HG03457 (cell line): Measurements from ENCODE around the gene SULT1C4.
A peak's percentile ranks its signal among the peaks of the same experiment; 100 is the strongest.

Source experiments
- ATAC-seq: cut with Tn5 transposase; IDR thresholded peaks from one replicate; pipeline ENCODE4 v1.9.1; 2021; ENCODE audit warnings: moderate number of reproducible peaks; ENCODE audit not compliant: unreplicated experiment

The SULT1C4 gene

GRCh38 chr2:108369153-108369552 is 8.6 kb upstream of the SULT1C4 start:
- no peak for ATAC-seq

DNA sequence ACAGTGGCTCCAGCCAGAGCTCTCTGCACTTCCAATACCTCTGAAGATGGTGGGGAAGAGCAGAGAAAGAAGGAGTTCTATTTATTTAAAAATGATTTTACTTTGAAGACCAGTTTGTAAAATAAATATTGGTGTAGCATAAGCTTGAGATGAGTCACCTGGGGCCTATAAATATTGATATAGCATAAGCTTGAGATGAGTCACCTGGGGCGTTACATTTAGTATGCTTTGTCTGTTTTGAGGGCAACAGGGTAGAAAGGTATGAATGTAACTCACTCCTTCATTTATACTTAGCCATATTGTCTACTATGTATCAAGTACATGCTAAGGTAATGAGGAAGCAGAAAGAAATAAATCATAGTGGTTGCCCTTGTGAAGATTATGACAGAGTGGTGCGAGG is 7.7 kb upstream of the SULT1C4 start:
- ATAC-seq = no peak

DNA sequence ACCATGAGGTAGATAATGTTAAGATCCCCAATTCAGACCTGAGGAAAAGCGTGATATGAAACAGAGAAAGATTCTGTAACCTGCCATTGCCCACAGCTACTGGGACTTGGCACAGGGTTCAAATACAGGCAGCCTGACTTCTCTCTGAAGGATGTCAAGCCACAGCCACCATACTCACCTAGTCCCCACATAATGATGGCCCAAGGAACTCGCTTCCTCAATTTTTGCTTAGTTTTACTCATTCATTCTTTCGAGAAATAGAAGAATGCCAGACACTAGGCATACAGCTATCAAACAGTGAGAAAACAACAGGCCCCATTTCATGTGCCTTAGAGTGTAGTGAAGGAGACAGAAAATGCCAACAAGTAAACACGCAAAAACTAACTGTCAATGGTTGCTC is 980 bp upstream of the SULT1C4 start:
- no peak for ATAC-seq

- ATAC-seq = no peak
These were observed 353 bp upstream of the SULT1C4 start for GRCh38 chr2:108377401-108377800.

DNA sequence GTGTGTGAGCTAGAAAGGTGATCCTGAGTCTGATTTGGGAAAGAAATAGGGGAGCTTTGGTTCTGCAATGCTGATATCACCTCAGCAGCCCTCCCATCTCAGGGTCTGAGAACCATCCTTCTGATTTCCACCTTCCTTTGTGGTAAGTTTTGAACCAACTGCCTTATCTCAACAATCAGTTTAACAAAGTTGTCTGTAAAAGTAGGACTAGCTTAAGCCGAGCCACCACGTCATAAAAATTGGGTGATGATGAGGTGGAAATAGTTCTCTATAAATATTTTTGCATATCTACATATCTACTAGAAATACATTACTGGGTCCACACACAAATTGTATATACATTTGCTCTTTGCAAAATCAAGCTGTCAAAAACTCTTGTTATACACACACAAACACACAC is 1.1 kb downstream of the SULT1C4 start:
- ATAC-seq = no peak

DNA sequence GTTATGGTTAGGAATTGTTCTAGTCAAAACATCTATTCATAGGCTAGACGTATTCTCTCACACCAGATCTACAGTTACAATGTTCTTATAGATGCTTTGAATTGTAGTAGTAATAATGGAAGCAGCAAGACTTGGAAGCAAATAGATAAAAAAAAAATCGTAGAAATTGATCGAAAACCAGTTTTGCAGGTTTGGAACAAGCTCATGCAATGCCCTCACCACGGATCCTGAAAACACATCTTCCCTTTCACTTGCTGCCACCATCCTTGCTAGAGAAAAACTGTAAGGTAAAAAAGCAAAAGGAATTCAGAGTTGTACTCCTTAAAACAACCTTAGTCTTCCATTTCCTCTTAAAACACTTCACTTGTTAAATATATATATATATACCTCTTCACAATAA is 4.4 kb downstream of the SULT1C4 start:
- ATAC-seq = no peak

DNA sequence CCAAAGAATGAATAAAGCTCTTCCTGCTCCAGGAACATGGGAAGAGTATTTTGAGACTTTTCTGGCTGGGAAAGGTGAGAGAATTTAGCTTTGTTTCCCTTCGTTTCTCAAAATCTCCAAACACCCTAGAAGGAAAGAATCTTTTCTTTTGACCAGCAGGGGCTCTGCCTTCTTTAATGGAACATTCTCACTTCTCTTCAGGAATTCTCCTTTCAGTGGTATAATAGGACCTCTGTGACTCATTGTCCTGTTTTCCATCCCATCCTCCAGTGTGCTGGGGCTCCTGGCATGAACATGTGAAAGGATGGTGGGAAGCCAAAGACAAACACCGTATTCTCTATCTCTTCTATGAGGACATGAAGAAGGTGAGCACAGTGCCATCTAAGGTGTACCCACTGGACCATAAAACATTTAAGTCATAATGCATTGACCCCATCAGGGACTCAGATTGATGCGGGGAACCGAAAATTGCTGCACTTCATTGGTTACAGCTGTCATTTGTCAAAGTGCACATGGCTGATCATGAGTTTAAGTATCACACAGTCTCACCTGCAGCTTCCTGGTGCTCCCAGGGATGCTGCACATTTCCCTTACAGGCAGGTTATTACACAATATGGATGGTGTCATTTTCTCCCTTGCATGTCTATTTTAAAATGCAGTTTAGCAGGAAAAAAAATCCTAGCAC is 5.5 kb downstream of the SULT1C4 start:
- ATAC-seq = no peak

GRCh38 chr2:108384662-108385393 is 7.1 kb downstream of the SULT1C4 start:
- ATAC-seq = no peak

DNA sequence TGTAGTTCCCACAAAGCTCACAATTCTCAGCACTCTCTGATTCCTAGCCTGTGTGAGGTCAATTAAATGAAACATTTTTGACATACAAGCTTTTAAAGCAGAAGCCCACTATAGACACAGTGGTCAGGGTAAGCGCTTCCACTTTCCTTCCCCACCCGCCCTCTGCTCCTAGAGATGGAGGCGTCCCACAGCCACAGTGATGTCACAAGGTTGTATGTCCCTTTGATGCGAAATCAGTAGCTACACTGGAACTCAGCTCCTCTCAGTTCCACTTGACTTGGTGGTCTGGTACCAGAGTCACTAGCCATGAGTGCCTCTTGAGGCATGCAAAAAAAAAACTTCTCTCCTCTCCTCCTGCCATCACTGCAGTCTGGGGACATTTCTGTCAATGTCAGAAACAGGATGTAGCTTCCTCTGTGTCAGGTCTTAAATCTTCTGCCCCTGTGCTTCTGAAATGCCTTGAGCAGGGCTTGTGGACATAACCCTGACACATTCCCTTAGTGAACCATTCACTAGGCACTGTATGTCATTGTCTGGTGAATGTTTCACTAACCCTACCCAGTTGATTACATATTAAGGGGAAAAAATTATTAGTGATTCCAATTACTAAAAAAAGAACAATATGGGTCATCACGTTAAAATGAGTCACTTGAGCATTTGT is 7.8 kb downstream of the SULT1C4 start:
- ATAC-seq = peak; percentile 92

DNA sequence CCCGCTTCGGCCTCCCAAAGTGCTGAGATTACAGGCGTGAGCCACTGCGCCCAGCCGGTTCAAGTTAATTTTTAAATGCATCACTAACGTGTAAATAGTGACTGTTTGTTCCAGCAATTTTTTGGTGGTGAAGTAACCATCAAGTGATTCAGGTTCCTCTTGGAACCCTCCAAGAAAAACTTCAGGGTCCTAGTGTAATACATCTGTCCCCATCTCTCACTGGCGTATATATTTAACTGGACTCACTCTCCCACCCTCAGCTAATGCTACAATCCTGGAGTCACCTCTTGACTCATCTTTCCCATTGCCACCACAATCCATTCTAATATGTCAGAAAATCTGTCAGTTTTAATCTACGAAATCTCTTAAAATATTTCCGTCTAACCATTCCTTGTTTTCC is 10.3 kb downstream of the SULT1C4 start:
- ATAC-seq = no peak

- no peak for ATAC-seq
These were observed 12.6 kb downstream of the SULT1C4 start for GRCh38 chr2:108390340-108390739.

GRCh38 chr2:108392029-108392428 is 14.3 kb downstream of the SULT1C4 start:
- ATAC-seq = no peak

DNA sequence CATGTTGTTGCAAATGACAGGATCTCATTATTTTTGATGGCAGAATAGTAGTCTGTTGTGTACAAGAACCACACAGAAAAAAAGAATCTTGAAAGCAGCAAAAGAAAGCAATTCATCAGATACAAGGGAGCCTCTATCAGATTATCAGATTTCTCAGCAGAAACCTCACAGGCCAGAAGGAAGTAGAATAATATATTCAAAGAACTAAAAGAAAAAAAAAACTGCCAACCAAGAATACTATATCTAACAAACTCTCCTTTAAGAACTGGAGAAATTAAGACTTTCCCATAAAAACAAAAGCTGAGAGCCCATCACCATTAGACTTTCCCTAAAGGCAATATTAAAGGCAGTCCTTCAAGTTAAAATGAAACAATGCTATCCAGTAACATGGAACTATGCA is 15.4 kb downstream of the SULT1C4 start:
- ATAC-seq = no peak

GRCh38 chr2:108395155-108395554 is 17.4 kb downstream of the SULT1C4 start:
- ATAC-seq = no peak

DNA sequence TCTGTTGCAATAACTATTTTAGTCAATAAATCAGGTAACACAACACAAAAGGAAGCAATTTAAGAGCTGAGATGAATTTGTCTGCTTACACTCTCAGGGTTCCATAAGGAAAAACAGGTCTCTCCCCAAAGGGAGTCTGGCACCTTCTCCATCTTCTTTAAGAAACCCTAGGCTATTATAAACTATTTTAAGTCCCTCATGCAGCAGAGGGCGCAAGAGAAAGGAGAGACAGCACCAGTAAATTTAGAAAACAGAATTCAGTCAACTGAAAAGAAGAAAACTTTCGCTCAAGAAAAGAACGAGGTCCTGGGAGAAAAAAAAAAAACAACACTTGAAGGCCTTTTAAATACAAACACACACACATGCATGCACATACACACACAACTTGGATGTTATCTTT is 19.1 kb downstream of the SULT1C4 start:
- ATAC-seq = no peak

GRCh38 chr2:108399479-108399878 is 21.7 kb downstream of the SULT1C4 start:
- ATAC-seq = no peak

GRCh38 chr2:108401800-108402199 is 24.0 kb downstream of the SULT1C4 start:
- no peak for ATAC-seq

GRCh38 chr2:108403494-108403893 is 25.7 kb downstream of the SULT1C4 start:
- no peak for ATAC-seq

DNA sequence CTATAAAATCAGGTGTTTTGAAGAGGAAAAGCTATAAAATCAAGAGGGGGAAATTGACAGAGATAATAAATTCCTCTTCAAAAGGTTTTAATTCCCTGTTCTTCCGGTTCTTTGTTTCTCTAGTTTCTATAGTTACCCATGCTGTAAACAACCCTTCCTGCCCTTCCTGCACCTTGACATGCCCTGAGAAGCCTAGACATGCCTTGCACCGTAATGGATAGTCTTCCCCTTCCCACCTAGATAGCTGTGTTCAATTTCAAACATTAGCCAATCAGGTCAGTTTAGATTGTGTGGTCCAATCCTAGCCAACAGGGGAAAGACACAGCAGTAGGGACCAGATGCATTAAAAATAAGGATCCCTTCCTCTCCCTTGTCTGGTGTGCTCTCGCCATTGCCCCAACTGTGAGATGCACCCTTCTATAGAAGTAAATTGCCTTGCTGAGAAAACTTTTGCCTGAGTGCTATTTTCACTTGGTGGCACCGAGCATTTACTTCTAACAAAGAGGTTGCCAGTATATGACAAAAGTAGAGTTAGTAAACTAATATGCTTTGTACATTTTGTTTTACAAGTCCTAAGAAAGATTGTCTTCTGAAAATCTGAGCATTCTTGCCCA is 27.1 kb downstream of the SULT1C4 start:
- ATAC-seq = no peak

GRCh38 chr2:108407864-108408729 is 30.3 kb downstream of the SULT1C4 start:
- no peak for ATAC-seq

- ATAC-seq = no peak
These were observed 32.0 kb downstream of the SULT1C4 start for GRCh38 chr2:108409768-108410167.
